HCT116 (cell line): ENCODE data around the gene TOX2.

Source experiments
- EZH2phosphoT487 ChIP-seq: fragments of 200-600 bp; IDR thresholded peaks from 2 replicates; pipeline ENCODE4 v1.6.1; 2018; ENCODE audit warnings: antibody characterized with exemption, borderline replicate concordance
- POLR2A ChIP-seq: IDR thresholded peaks from 2 replicates; pipeline ENCODE4 v1.7.0; 2011; ENCODE audit warnings: borderline replicate concordance; ENCODE audit not compliant: insufficient read depth, insufficient read length; ENCODE audit errors: extremely low read depth
- RAD21 ChIP-seq: IDR thresholded peaks from 2 replicates; pipeline ENCODE4 v1.6.1; 2012; ENCODE audit warnings: low read depth, mild to moderate bottlenecking
- ZFX ChIP-seq: fragments of 450-650 bp; IDR thresholded peaks from 2 replicates; pipeline ENCODE4 v1.6.1; 2017
- ZNF274 ChIP-seq: fragments of 200-500 bp; sonication (Bioruptor generic); IDR thresholded peaks from 2 replicates; pipeline ENCODE4 v1.6.1; 2014; ENCODE audit warnings: mild to moderate bottlenecking, low read depth, low read length, inconsistent platforms
- TF ChIP-seq, protein P1 (sequence below), 3 experiments: fragments of 200-600 bp in 1 of 3; sonication (generic) in 1 of 3; IDR thresholded peaks in 2 of 3; conservative IDR thresholded peaks in 1 of 3; 2 replicates each; pipeline ENCODE4 v1.5.1; 2012 to 2017; ENCODE audit warnings: low read depth in 2 of 3, low read length in 2 of 3, antibody characterized with exemption in 1 of 3, borderline replicate concordance in 1 of 3, control low read depth in 1 of 3, mild to moderate bottlenecking in 1 of 3, mixed read lengths in 1 of 3, mixed run types in 1 of 3, moderate library complexity in 1 of 3; ENCODE audit not compliant: insufficient read depth in 1 of 3

DNA sequence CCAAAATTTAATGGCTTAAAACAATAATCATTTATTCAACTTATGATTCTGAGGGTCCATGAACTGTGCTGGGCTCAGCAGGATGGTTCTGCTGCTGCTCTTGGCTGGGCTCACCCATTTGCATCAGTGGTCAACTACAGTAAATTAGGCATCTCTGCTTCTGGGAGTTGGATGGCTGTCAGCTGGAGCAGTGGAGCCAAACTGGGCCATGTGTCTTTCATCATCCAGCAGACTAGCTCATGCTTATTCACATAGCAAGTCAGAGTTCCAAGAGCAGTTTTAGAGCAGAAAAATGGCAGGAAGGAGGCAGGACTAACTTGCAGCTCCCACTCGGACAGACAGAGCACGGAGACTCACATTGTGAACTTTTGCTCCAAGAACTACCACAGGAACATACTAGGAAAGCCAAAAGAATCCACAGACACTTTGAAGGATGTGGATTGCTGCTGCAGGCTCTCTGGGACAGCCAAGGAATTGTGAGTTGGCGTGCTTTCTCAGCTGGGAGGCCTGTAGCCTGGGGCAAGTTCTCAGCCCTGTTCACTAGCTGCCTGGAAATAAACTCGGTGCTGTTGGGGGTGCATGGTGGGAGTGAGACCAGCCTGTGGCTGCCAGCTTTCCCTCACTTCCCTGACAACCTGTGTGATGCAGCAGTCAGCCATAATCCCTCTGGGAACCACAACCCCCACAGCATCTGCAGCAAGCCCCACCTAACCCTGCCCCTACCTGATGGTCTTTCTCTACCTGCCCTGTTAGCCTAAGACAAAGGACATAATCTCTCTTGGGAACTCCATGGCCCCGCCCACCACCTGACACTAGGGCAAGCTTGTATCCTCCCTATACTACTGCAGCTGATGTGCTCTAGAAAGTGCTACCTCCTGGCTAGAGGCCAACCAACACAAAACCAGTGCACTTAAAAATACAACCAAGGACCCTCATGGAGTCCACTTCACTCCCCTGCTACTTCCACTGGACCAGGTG lies 143.3 kb downstream of the TOX2 start:
- TF ChIP-seq ZNF274 (no peak), POLR2A (no peak), RAD21 (no peak), ZFX (no peak), EZH2phosphoT487 (no peak)
- TF ChIP-seq, protein P1, sequence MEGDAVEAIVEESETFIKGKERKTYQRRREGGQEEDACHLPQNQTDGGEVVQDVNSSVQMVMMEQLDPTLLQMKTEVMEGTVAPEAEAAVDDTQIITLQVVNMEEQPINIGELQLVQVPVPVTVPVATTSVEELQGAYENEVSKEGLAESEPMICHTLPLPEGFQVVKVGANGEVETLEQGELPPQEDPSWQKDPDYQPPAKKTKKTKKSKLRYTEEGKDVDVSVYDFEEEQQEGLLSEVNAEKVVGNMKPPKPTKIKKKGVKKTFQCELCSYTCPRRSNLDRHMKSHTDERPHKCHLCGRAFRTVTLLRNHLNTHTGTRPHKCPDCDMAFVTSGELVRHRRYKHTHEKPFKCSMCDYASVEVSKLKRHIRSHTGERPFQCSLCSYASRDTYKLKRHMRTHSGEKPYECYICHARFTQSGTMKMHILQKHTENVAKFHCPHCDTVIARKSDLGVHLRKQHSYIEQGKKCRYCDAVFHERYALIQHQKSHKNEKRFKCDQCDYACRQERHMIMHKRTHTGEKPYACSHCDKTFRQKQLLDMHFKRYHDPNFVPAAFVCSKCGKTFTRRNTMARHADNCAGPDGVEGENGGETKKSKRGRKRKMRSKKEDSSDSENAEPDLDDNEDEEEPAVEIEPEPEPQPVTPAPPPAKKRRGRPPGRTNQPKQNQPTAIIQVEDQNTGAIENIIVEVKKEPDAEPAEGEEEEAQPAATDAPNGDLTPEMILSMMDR (IDR thresholded peaks at IDR 0.05 in 2 of 3, conservative IDR thresholded peaks at IDR 0.05 in 1 of 3; ENCODE audit: borderline replicate concordance in 1 of 3, insufficient read depth in 1 of 3, low read depth in 2 of 3, low read length in 2 of 3), result no peak
